AG04449 (cell line): ENCODE results near the gene DCTPP1.
"Not testable (repeated sequence)": the region's sequence is repeated elsewhere in the genome, so short reads cannot be mapped to it uniquely, and the experiment has no call there.

Experiments
- CTCF ChIA-PET: fragments of 350-600 bp; formaldehyde crosslinking; extraction: SDS; loops from one replicate; lab custom pipeline; 2021; ENCODE audit warnings: antibody characterized with exemption; lab: Yijun Ruan, JAX
- POLR2A ChIA-PET: fragments of 400-600, 350-600 bp; formaldehyde crosslinking; extraction: SDS; loops from one replicate; lab custom pipeline; 2020; ENCODE audit warnings: antibody characterized with exemption, inconsistent platforms; lab: Yijun Ruan, JAX
- DNase-seq: peaks from one replicate; pipeline ENCODE4 v3.0.0-alpha.2; 2010; ENCODE audit warnings: low read depth, low spot score
- H3K4me3 ChIP-seq: 2 replicates; pipeline ENCODE4 v1.5.1; 2011; ENCODE audit warnings: low read depth, mild to moderate bottlenecking, control low read depth, low read length
- CTCF ChIP-seq: IDR thresholded peaks from one replicate; pipeline ENCODE4 v1.5.1; 2011; ENCODE audit warnings: mild to moderate bottlenecking, moderate library complexity, low read length, control low read depth, inconsistent platforms; ENCODE audit not compliant: insufficient read depth; ENCODE audit errors: missing control alignments

The DCTPP1 gene

GRCh38 chr16:30459456-30459855 is 29.6 kb upstream of the DCTPP1 start:
- DNase-seq, result no peak
- no peak overlapping the region for H3K4me3 ChIP-seq
- POLR2A ChIA-PET, result no interaction called here
- CTCF ChIA-PET, result interaction anchor here (1.2 to 3.8 kb wide), 2 partner anchors 10 to 15 kb away, joined by 3 to 22 read pairs; no protein-coding TSS in a partner anchor
- TF ChIP-seq CTCF, result no peak

GRCh38 chr16:30458561-30459394 is 28.9 kb upstream of the DCTPP1 start:
- no peak for DNase-seq
- H3K4me3 ChIP-seq, result no peak overlapping the region
- ChIA-PET CTCF (interaction anchor here (2.1 to 3.8 kb wide), 2 partner anchors 9 to 11 kb away, joined by 15 to 22 read pairs; no protein-coding TSS in a partner anchor), POLR2A (no interaction called here)
- TF ChIP-seq CTCF, result no peak

- no peak overlapping the region for H3K4me3 ChIP-seq
- ChIA-PET CTCF (interaction anchor here (0.8 to 2.1 kb wide), 3 partner anchors 10 to 172 kb away, joined by 3 to 15 read pairs (median 5); partner anchors contain the start of gene ZNF747), POLR2A (no interaction called here)
- no peak for DNase-seq
- no peak for TF ChIP-seq CTCF
Observed at GRCh38 chr16:30457743-30458560, 28.1 kb upstream of the DCTPP1 start.

GRCh38 chr16:30457256-30457655 is 27.4 kb upstream of the DCTPP1 start:
- POLR2A ChIA-PET, result interaction anchor here (0.8 kb wide), 1 partner anchor 12 kb away, joined by 3 read pairs; the partner anchor contains the start of gene SEPHS2
- TF ChIP-seq CTCF, result no peak
- no peak for DNase-seq
- no peak overlapping the region for H3K4me3 ChIP-seq
- CTCF ChIA-PET, result interaction anchor here (0.6 to 2.1 kb wide), 5 partner anchors 9 to 172 kb away, joined by 3 to 15 read pairs (median 3); partner anchors contain the start of gene ZNF747

- no peak for DNase-seq
- no peak for TF ChIP-seq CTCF
- ChIA-PET CTCF (interaction anchor here (1.1 to 1.9 kb wide), 3 partner anchors 9 to 173 kb away, joined by 3 to 5 read pairs (median 5); no protein-coding TSS in a partner anchor), POLR2A (interaction anchor here (0.8 kb wide), 1 partner anchor 11 kb away, joined by 3 read pairs; the partner anchor contains the start of gene SEPHS2)
- H3K4me3 ChIP-seq, result no peak overlapping the region
Observed at GRCh38 chr16:30456302-30456701, 26.5 kb upstream of the DCTPP1 start.

- H3K4me3 ChIP-seq, POLR2A ChIA-PET, DNase-seq: not testable (repeated sequence)
- CTCF ChIA-PET, result interaction anchor here (1.1 to 1.9 kb wide), 3 partner anchors 23 to 176 kb away, joined by 3 to 5 read pairs (median 3); partner anchors contain the start of gene DCTPP1
Observed at GRCh38 chr16:30452709-30453580, 23.1 kb upstream of the DCTPP1 start.
